ENCODE results near the gene DOCK4. TPM values are rescaled to one million over a fixed set of nuclear protein-coding genes. Genes with fewer than 3 reads are reported as not detected.

Gene DOCK4
- total RNA-seq, 3 donors from 2014 or later: 1.1 to 2.1 (median 2.1) TPM

DNA sequence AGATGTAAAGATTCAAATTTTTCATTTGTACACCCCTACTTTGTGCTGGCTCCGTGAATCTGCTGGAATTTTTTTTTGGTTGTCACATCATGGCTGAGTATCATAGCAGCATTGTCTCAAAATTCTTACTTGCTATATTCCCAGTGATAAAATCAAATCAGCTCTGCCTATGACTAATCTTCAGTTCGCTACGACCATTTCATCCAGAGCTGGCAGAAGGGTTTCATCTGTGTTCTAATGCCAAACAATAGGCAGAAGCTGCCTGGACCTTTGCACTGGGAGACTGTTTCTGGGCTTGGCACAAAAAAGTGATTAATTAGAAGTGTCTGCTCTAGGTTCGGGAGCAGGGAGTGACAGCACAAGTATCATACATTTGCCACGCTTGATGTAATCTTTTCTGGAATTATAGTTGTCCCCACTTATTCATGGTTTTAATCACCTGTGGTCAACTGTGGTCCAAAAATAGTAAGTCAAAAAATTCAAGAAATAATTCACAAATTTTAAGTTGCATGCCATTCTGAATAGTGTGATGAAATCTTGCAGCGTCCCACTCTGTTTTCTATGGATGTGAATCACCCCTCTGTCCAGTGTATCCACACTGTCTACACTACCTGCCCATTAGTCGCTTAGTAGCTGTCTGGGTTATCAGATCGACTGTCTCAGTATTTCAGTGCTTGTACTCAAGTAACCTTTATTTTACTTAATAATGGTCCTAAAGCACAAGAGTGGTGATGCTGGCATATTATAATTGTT lies 523.4 kb downstream of the DOCK4 start:
- Mint-ChIP-seq H3K4me3 (no peak overlapping the region), H3K9me3 (no peaks in the 10 kb centered on the region), H3K27me3 (ENCODE audit: low read depth) (peaks cover 2% of the 10 kb centered on the region), H3K36me3 (ENCODE audit: insufficient read depth) (no peaks in the 10 kb centered on the region), H3K4me1 (ENCODE audit: low read depth) (no peaks in the 10 kb centered on the region)
- ATAC-seq: no peak
- no peak for DNase-seq

DNA sequence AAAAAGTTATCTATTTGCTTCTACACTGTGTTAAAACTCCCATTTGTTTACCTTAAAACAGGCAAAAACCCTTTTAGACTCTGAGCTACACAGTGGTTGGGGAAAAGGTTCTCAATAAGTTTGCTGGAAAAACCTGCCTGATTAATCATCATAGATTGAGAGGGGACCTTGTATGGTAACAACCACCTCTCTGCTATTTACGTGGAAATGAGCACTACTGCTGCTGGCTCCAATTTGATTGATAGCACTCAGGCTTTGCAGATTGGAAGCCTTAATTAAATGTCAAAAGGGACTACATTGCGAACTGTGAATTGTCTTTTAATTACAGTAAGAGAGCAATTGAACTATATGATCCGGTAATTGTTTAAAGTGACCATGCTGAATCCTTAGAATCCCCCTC lies 525.0 kb downstream of the DOCK4 start:
- H3K27me3 Mint-ChIP-seq (ENCODE audit: low read depth): no peaks in the 10 kb centered on the region
- no peaks in the 10 kb centered on the region for H3K36me3 Mint-ChIP-seq (ENCODE audit: insufficient read depth)
- ATAC-seq (no peak), DNase-seq (no peak)
- H3K4me1 Mint-ChIP-seq (ENCODE audit: low read depth): no peaks in the 10 kb centered on the region
- no peak overlapping the region for H3K4me3 Mint-ChIP-seq
- no peaks in the 10 kb centered on the region for H3K9me3 Mint-ChIP-seq

- no peak for ATAC-seq
- no peaks in the 10 kb centered on the region for H3K9me3 Mint-ChIP-seq
- H3K4me3 Mint-ChIP-seq: no peak overlapping the region
- no peak for DNase-seq
- no peaks in the 10 kb centered on the region for H3K4me1 Mint-ChIP-seq (ENCODE audit: low read depth)
- H3K36me3 Mint-ChIP-seq (ENCODE audit: insufficient read depth): no peaks in the 10 kb centered on the region
- no peaks in the 10 kb centered on the region for H3K27me3 Mint-ChIP-seq (ENCODE audit: low read depth)
These were observed 527.2 kb downstream of the DOCK4 start for GRCh38 chr7:111678986-111679385.

GRCh38 chr7:111678281-111678680 lies 527.9 kb downstream of the DOCK4 start:
- no peaks in the 10 kb centered on the region for H3K27me3 Mint-ChIP-seq (ENCODE audit: low read depth)
- ATAC-seq (no peak), DNase-seq (no peak)
- H3K9me3 Mint-ChIP-seq: no peaks in the 10 kb centered on the region
- no peak overlapping the region for H3K4me3 Mint-ChIP-seq
- H3K36me3 Mint-ChIP-seq (ENCODE audit: insufficient read depth): no peaks in the 10 kb centered on the region
- no peaks in the 10 kb centered on the region for H3K4me1 Mint-ChIP-seq (ENCODE audit: low read depth)

DNA sequence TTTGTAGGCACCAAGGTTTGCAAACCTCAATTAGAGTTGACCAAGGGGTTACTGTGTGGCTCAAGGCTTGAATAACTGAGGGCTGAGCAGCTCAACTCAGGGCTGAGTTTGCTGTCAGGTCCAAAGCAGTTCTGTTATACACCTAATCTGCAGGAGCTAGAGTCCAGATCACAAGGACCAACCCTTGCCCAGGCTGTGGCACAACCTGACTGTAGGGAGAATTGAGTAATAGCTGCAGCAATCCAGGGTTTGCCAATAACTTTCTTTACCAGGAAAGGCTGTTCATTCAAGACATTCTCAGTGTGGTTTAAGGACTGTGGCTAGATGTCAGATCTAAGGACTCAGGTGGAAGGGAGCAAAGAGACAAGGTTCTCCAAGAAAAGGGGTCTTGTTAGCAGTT lies 528.4 kb downstream of the DOCK4 start:
- Mint-ChIP-seq H3K4me1 (ENCODE audit: low read depth) (no peaks in the 10 kb centered on the region), H3K36me3 (ENCODE audit: insufficient read depth) (no peaks in the 10 kb centered on the region), H3K9me3 (no peaks in the 10 kb centered on the region), H3K27me3 (ENCODE audit: low read depth) (no peaks in the 10 kb centered on the region), H3K4me3 (no peak overlapping the region)
- no peak for DNase-seq
- no peak for ATAC-seq

DNA sequence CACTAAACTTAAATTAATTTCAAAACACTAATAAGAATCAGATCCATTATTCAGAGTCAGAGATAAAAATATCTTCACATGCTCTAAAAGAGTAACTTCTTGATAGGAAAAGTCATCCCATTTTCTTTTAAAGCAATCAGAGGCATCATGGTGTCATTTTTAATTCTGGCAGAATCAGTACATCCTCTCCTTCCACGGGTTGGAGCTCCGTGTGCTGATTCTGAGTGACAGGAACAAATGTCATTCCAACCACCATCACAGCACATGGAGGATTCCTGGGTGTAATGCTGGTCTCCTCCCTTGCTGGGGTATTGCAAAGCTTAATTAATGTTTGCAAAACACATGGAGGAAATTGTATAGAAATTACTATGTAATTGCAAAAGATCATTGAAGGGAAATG lies 529.4 kb downstream of the DOCK4 start:
- ATAC-seq (no peak), DNase-seq (no peak)
- H3K27me3 Mint-ChIP-seq (ENCODE audit: low read depth): no peaks in the 10 kb centered on the region
- no peaks in the 10 kb centered on the region for H3K36me3 Mint-ChIP-seq (ENCODE audit: insufficient read depth)
- no peaks in the 10 kb centered on the region for H3K4me1 Mint-ChIP-seq (ENCODE audit: low read depth)
- H3K9me3 Mint-ChIP-seq: no peaks in the 10 kb centered on the region
- H3K4me3 Mint-ChIP-seq: no peak overlapping the region

Other genes starting within 250 kb of the DOCK4 start
- 10 to 100 TPM; 11.3 to 13.9 (median 13.0) TPM for gene ZNF277, start 296 bp upstream of the DOCK4 start, total RNA-seq
- gene IFRD1, start 244.1 kb upstream of the DOCK4 start, total RNA-seq: 10 to 100 TPM; 83.5 to 90.2 (median 86.8) TPM